H1 (cell line): ENCODE measurements around the gene PHF1. TPM values are rescaled to one million over a fixed set of nuclear protein-coding genes. Genes with fewer than 3 reads are reported as not detected.
A peak's percentile ranks its signal among the peaks of the same experiment; 100 is the strongest.

Experiments used
- CTCF ChIA-PET: fragments of 300-600 bp; sonication (Branson Sonifier 250); formaldehyde crosslinking; loops from one replicate; lab custom pipeline; 2021; ENCODE audit not compliant: partially characterized antibody; lab: Charles Lee
- POLR2A ChIA-PET: fragments of 300-600 bp; sonication (Branson Sonifier 250); formaldehyde crosslinking; loops from one replicate; lab custom pipeline; 2021; ENCODE audit warnings: inconsistent platforms; ENCODE audit not compliant: partially characterized antibody; lab: Charles Lee
- DNase-seq, 2 experiments: peaks; one replicate each; pipeline versions ENCODE4 v3.0.0 to v3.0.0-alpha.2; 2010 to 2022; ENCODE audit warnings: low spot score in 2 of 2, low read depth in 1 of 2, mixed read lengths in 1 of 2
- FAIRE-seq: peaks from 2 replicates; lab custom pipeline; 2011; peaks lifted over from hg19 to GRCh38; lab: Jason Lieb, UNC
- H2AFZ ChIP-seq: 2 replicates; pipeline ENCODE4 v1.8.1; 2012; ENCODE audit warnings: low read length, inconsistent platforms
- H2AK5ac ChIP-seq: 2 replicates; pipeline ENCODE4 v1.6.1; 2013; ENCODE audit warnings: low read depth, low read length
- H2BK120ac ChIP-seq: replicated peaks from 2 replicates; pipeline ENCODE3; 2013; ENCODE audit warnings: low read depth, low read length, inconsistent platforms
- H2BK12ac ChIP-seq: 2 replicates; pipeline ENCODE4 v1.6.1; 2013; ENCODE audit warnings: low read depth, low read length
- H2BK15ac ChIP-seq: 2 replicates; pipeline ENCODE4 v1.6.1; 2013; ENCODE audit warnings: low read length
- H2BK20ac ChIP-seq: 2 replicates; pipeline ENCODE4 v1.6.1; 2013; ENCODE audit warnings: low read length
- H2BK5ac ChIP-seq: 2 replicates; pipeline ENCODE4 v1.6.1; 2013; ENCODE audit warnings: low read depth, low read length
- H3K14ac ChIP-seq: 2 replicates; pipeline ENCODE4 v1.6.1; 2013; ENCODE audit warnings: inconsistent platforms; ENCODE audit not compliant: insufficient read length
- H3K18ac ChIP-seq: 2 replicates; pipeline ENCODE4 v1.6.1; 2013; ENCODE audit warnings: low read length; ENCODE audit errors: extremely low read depth
- H3K23ac ChIP-seq: 2 replicates; pipeline ENCODE4 v1.6.1; 2013; ENCODE audit warnings: inconsistent platforms; ENCODE audit not compliant: insufficient read length
- H3K23me2 ChIP-seq: 2 replicates; pipeline ENCODE4 v1.6.1; 2013; ENCODE audit warnings: low read depth, low read length
- H3K27ac ChIP-seq: 2 replicates; pipeline ENCODE4 v1.6.1; 2011; ENCODE audit warnings: low read depth, low read length, inconsistent platforms
- H3K27me3 ChIP-seq, 4 experiments: replicated peaks in 1 of 4; 1 replicate in 1 of 4; 2 replicates in 3 of 4; pipeline versions ENCODE4 v1.6.1 to v1.8.1; 2011 to 2013; ENCODE audit warnings: low read length in 3 of 4, mild to moderate bottlenecking in 3 of 4, inconsistent platforms in 2 of 4, mixed read lengths in 2 of 4, moderate library complexity in 1 of 4; ENCODE audit not compliant: control insufficient read depth in 3 of 4, insufficient read depth in 3 of 4; ENCODE audit errors: extremely low read depth in 1 of 4
- H3K36me3 ChIP-seq, 4 experiments: 2 replicates each; pipeline versions ENCODE4 v1.6.1 to v1.8.1; 2011 to 2013; ENCODE audit warnings: mild to moderate bottlenecking in 4 of 4, low read length in 3 of 4, moderate library complexity in 2 of 4, control low read depth in 1 of 4, inconsistent platforms in 1 of 4; ENCODE audit not compliant: insufficient read depth in 4 of 4, control insufficient read depth in 2 of 4
- H3K4ac ChIP-seq: replicated peaks from 2 replicates; pipeline ENCODE3; 2013; ENCODE audit warnings: low read length, low read depth, mixed read lengths, inconsistent platforms; ENCODE audit not compliant: insufficient read length
- H3K4me1 ChIP-seq, 4 experiments: replicated peaks in 1 of 4; 1 replicate in 1 of 4; 2 replicates in 3 of 4; pipeline versions ENCODE4 v1.6.1 to v1.8.1; 2011 to 2013; ENCODE audit warnings: low read length in 3 of 4, inconsistent platforms in 2 of 4, mixed read lengths in 1 of 4; ENCODE audit not compliant: insufficient read depth in 4 of 4, control insufficient read depth in 3 of 4
- H3K4me2 ChIP-seq, 2 experiments: 2 replicates each; pipeline versions ENCODE4 v1.6.1 to v1.8.1; 2011 to 2013; ENCODE audit warnings: low read depth in 2 of 2, low read length in 2 of 2, control low read depth in 1 of 2, inconsistent platforms in 1 of 2, mild to moderate bottlenecking in 1 of 2; ENCODE audit not compliant: insufficient read depth in 1 of 2
- H3K4me3 ChIP-seq, 4 experiments: fragments of 200-600, 300-600 bp in 1 of 4; sonication (generic), shearing (Covaris generic), sonication (Bioruptor Twin) in 1 of 4; 2 replicates each; pipeline versions ENCODE4 v1.5.1 to v1.8.1; 2011 to 2016; ENCODE audit warnings: low read length in 4 of 4, low read depth in 3 of 4, control low read depth in 2 of 4, inconsistent platforms in 2 of 4, mild to moderate bottlenecking in 2 of 4, mixed read lengths in 1 of 4, moderate library complexity in 1 of 4; ENCODE audit not compliant: insufficient read depth in 2 of 4; ENCODE audit errors: extremely low read depth in 1 of 4
- H3K56ac ChIP-seq: replicated peaks from 2 replicates; pipeline ENCODE3; 2013; ENCODE audit warnings: low read depth, mild to moderate bottlenecking, mixed read lengths, low read length, inconsistent platforms; ENCODE audit not compliant: insufficient read length
- H3K79me1 ChIP-seq: 2 replicates; pipeline ENCODE4 v1.6.1; 2013; ENCODE audit warnings: low read depth, low read length, control low read depth
- H3K79me2 ChIP-seq, 2 experiments: 2 replicates each; pipeline versions ENCODE4 v1.6.1 to v1.8.1; 2012 to 2013; ENCODE audit warnings: low read length in 2 of 2, mild to moderate bottlenecking in 2 of 2, inconsistent platforms in 1 of 2; ENCODE audit not compliant: insufficient read depth in 2 of 2, control insufficient read depth in 1 of 2
- H3K9ac ChIP-seq, 4 experiments: replicated peaks in 1 of 4; 1 replicate in 1 of 4; 2 replicates in 3 of 4; pipeline versions ENCODE4 v1.6.1 to v1.8.1; 2011 to 2013; ENCODE audit warnings: low read depth in 3 of 4, low read length in 3 of 4, control low read depth in 2 of 4, mild to moderate bottlenecking in 2 of 4, moderate library complexity in 2 of 4, inconsistent platforms in 1 of 4; ENCODE audit errors: extremely low read depth in 1 of 4
- H3K9me3 ChIP-seq, 2 experiments: 2 replicates each; pipeline versions ENCODE4 v1.6.1 to v1.8.1; 2012 to 2013; ENCODE audit warnings: mild to moderate bottlenecking in 2 of 2, moderate library complexity in 2 of 2, control low read depth in 1 of 2, inconsistent platforms in 1 of 2, low read depth in 1 of 2, low read length in 1 of 2, mixed read lengths in 1 of 2; ENCODE audit not compliant: insufficient read depth in 2 of 2
- H4K20me1 ChIP-seq, 2 experiments: replicated peaks in 1 of 2; 2 replicates each; pipeline versions ENCODE3 to v1.8.1; 2011 to 2013; ENCODE audit warnings: inconsistent platforms in 2 of 2, low read length in 2 of 2, mild to moderate bottlenecking in 1 of 2; ENCODE audit not compliant: insufficient read depth in 2 of 2, control insufficient read depth in 1 of 2
- H4K5ac ChIP-seq: 2 replicates; pipeline ENCODE4 v1.6.1; 2013; ENCODE audit warnings: low read length, low read depth, mixed read lengths, inconsistent platforms; ENCODE audit not compliant: insufficient read length
- H4K8ac ChIP-seq: 2 replicates; pipeline ENCODE4 v1.8.0; 2013; ENCODE audit warnings: mild to moderate bottlenecking, moderate library complexity, low read length, inconsistent platforms; ENCODE audit not compliant: insufficient read depth; ENCODE audit errors: extremely low read depth
- H4K91ac ChIP-seq: replicated peaks from 2 replicates; pipeline ENCODE3; 2013; ENCODE audit warnings: low read length, mixed read lengths, inconsistent platforms; ENCODE audit not compliant: insufficient read length
- ASH2L ChIP-seq: fragments of 200-600, 300-600 bp; sonication (generic); IDR thresholded peaks from one replicate; pipeline ENCODE4 v1.7.1; 2017; ENCODE audit warnings: low read length
- BACH1 ChIP-seq: IDR thresholded peaks from 2 replicates; pipeline ENCODE4 v1.6.1; 2012; ENCODE audit warnings: low read length, improper control_type of control experiment
- GABPA ChIP-seq: IDR thresholded peaks from 2 replicates; pipeline ENCODE4 v1.6.1; 2011; ENCODE audit warnings: mild to moderate bottlenecking, low read length, moderate library complexity, borderline replicate concordance; ENCODE audit not compliant: insufficient read depth
- KDM4A ChIP-seq: IDR thresholded peaks from one replicate; pipeline ENCODE4 v1.7.1; 2012; ENCODE audit warnings: low read depth, mild to moderate bottlenecking, moderate library complexity, low read length, inconsistent platforms; ENCODE audit not compliant: severe bottlenecking
- POLR2AphosphoS5 ChIP-seq: IDR thresholded peaks from 2 replicates; pipeline ENCODE4 v1.6.1; 2011; ENCODE audit warnings: low read depth, low read length
- TAF7 ChIP-seq: optimal IDR thresholded peaks from 2 replicates; pipeline ENCODE3; 2011; ENCODE audit warnings: low read depth, mild to moderate bottlenecking, inconsistent platforms, low read length, moderate library complexity, borderline replicate concordance
- WGBS, 2 experiments: shearing (Covaris generic) in 1 of 2; methylation state at CpG; one replicate each; pipeline versions ENCODE4 v1.1.6 to v1.1.7; 2013 to 2015; ENCODE audit warnings: low lambda C conversion rate in 2 of 2, mixed read lengths in 2 of 2, inconsistent platforms in 1 of 2, low coverage in 1 of 2, missing lambda C conversion rate in 1 of 2; ENCODE audit not compliant: insufficient replicate concordance in 2 of 2, insufficient coverage in 1 of 2, insufficient read length in 1 of 2; ENCODE audit errors: extremely low coverage in 1 of 2, missing lambda C conversion rate in 1 of 2; 5-methylcytosine and 5-hydroxymethylcytosine counted together
- polyA plus RNA-seq, 7 experiments: library from polyadenylated mRNA; depleted of rRNA in 3 of 7; stranded (reverse) in 5 of 7; unstranded in 2 of 7; fragments of >200 nt in 5 of 7; fragments of 200-250 nt in 2 of 7; gene quantifications; 1 replicate in 5 of 7; 2 replicates in 1 of 7; 4 replicates in 1 of 7; pipeline versions ENCODE4 v1.2.1 to v1.2.3, GENCODE V29; 2011 to 2013; ENCODE audit warnings: missing spikeins in 2 of 7, mixed read lengths in 2 of 7
- total RNA-seq: library from RNA; stranded (reverse); fragmentation: NEBNext Ultra II Directional; extraction: Animal tissue kit (Norgen Biotek cat#: 25700); gene quantifications from 2 replicates; pipeline ENCODE4 v1.2.1, GENCODE V29; 2021

PHF1 gene
- total and polyA plus RNA-seq, 2 of the 8 experiments (the other 6 are each of a cell fraction or from before 2014, with no cell fraction given) = 47.3 to 78.6 TPM

DNA sequence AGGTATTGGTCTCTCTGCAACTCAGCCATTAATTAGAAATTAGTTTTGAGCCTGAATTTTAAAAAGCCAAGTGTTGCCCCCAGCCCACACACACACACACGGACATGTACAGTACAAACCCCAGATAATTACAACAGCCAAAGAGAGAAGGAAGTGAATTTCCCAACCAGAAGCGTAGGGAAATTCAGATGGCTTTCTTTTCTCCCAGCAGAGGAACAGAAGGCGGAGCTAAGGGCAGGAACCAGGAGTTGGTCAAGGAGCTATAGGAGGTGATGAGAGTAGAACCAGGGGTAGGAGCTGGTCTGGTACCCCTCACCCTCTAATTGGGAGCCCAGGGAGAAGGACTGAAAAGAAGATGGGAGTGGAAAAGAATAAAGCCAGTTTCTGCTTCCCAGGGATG is 39.6 kb downstream of the PHF1 start:
- no peak for FAIRE-seq
- no peak overlapping the region for H2BK15ac ChIP-seq
- H3K9me3 ChIP-seq = no peaks in the 10 kb centered on the region
- H3K27me3 ChIP-seq = no peaks in the 10 kb centered on the region
- H2AK5ac ChIP-seq = no peak overlapping the region
- CTCF ChIA-PET = interaction anchor here (0.8 to 3.5 kb wide), 2 partner anchors 10 to 14 kb away, joined by 3 to 16 read pairs; no protein-coding TSS in a partner anchor
- H3K23me2 ChIP-seq = peaks cover 9% of the 10 kb centered on the region
- no peak overlapping the region for H3K4me2 ChIP-seq
- no peak overlapping the region for H2BK12ac ChIP-seq
- peaks cover 0 to 5% (median 4%) of the 10 kb centered on the region in 4 experiments; a peak in 6 of 7 replicates for H3K4me1 ChIP-seq
- TF ChIP-seq ASH2L (no peak), GABPA (no peak), BACH1 (no peak), POLR2AphosphoS5 (0 out of 2 replicates have a peak, but pooled peaks have one; percentile 14), TAF7 (no peak), KDM4A (no peak)
- TF ChIP-seq, all 59 proteins: peak for 1
- Histone ChIP-seq H3K23ac (no peak overlapping the region), H3K9ac (no peak overlapping the region), H3K4ac (no peak overlapping the region), H2AFZ (no peak overlapping the region), H3K18ac (no peak overlapping the region), H3K27ac (no peak overlapping the region), H3K79me2 (peaks cover 0 to 8% of the 10 kb centered on the region in 2 experiments; a peak in 2 of 4 replicates), H3K14ac (no peak overlapping the region), H4K91ac (no peak overlapping the region), H4K5ac (no peak overlapping the region), H4K20me1 (peaks cover 10 to 15% of the 10 kb centered on the region in 2 experiments), H2BK5ac (no peak overlapping the region), H2BK120ac (no peak overlapping the region), H3K36me3 (peaks cover 39 to 66% (median 43%) of the 10 kb centered on the region in 4 experiments), H2BK20ac (no peak overlapping the region), H4K8ac (no peak overlapping the region), H3K56ac (no peak overlapping the region), H3K4me3 (no peak overlapping the region), H3K79me1 (peaks cover 1% of the 10 kb centered on the region)
- DNase-seq = no peak
- 89% methylated on average over 3 of the region's 3 CpGs; no CpG with 5 or more reads in 1 of the 2 experiments for WGBS, 2 experiments
- POLR2A ChIA-PET = interaction anchor here (1.5 to 17.2 kb wide), 4 partner anchors 9 to 76 kb away, joined by 3 to 381 read pairs (median 5); no protein-coding TSS in a partner anchor
